ENCODE data around the gene CYP3A7. TPM values are rescaled to one million over a fixed set of nuclear protein-coding genes. Genes with fewer than 3 reads are reported as not detected.

The CYP3A7 gene
- total and polyA plus RNA-seq, 2 of the 4 experiments (the other 2 are of a cell fraction): not detected

- DNase-seq (no peak), ATAC-seq (ENCODE audit: low read depth) (no peak)
- H3K36me3 ChIP-seq (ENCODE audit: control insufficient read depth, insufficient read depth, low read length): no peaks in the 10 kb centered on the region
- in situ Hi-C loops (cut with MboI; ENCODE audit: low sequenced_read_pairs): no loop called here
- no peaks in the 10 kb centered on the region for H4K20me1 ChIP-seq (ENCODE audit: insufficient read depth, low read length)
- ChIA-PET POLR2A (ENCODE audit: unreplicated experiment) (no interaction called here), CTCF (interaction anchor here (0.7 kb wide), 1 partner anchor 13 kb away, joined by 3 read pairs; no protein-coding TSS in a partner anchor)
- no peak overlapping the region for H3K4me3 ChIP-seq (ENCODE audit: insufficient read depth, low read depth, low read length)
- WGBS, 2 experiments (ENCODE audit: extremely low coverage in 2 of 2, insufficient read length in 1 of 2): 50% methylated on average over 1 of the region's 3 CpGs; no CpG with 5 or more reads in 1 of the 2 experiments
- H3K4me1 ChIP-seq (ENCODE audit: control insufficient read depth, insufficient read depth, low read length): no peaks in the 10 kb centered on the region
- H2BK20ac ChIP-seq (ENCODE audit: low read depth, low read length): no peak overlapping the region
- H3K4ac ChIP-seq (ENCODE audit: low read depth, low read length): no peak overlapping the region
- no peaks in the 10 kb centered on the region for H3K9me3 ChIP-seq (ENCODE audit: control insufficient read depth, insufficient read depth, low read length)
- H4K8ac ChIP-seq (ENCODE audit: low read depth in 2 of 2, low read length in 2 of 2): no peak overlapping the region
- H3K23ac ChIP-seq (ENCODE audit: low read depth, low read length): no peak overlapping the region
- no peak overlapping the region for H4K91ac ChIP-seq (ENCODE audit: insufficient read depth, low read depth, low read length)
- no peak overlapping the region for H3K9ac ChIP-seq (ENCODE audit: low read depth, low read length)
- H2BK5ac ChIP-seq (ENCODE audit: low read depth, low read length, poor library complexity, severe bottlenecking): no peak overlapping the region
- H2BK15ac ChIP-seq (ENCODE audit: low read depth, low read length): no peak overlapping the region
- no peak overlapping the region for H2AK5ac ChIP-seq (ENCODE audit: low read depth, low read length)
- no peak overlapping the region for H3K27ac ChIP-seq (ENCODE audit: insufficient read depth, low read length)
- H3K18ac ChIP-seq (ENCODE audit: low read depth, low read length): no peak overlapping the region
- H3K79me1 ChIP-seq (ENCODE audit: low read depth in 1 of 2, low read length in 2 of 2): no peaks in the 10 kb centered on the region
- intact Hi-C loops (cut with micrococcal nuclease): no loop called here
- TF ChIP-seq RFX5 (IDR thresholded peaks at IDR 0.05; ENCODE audit: low read depth, low read length): no peak
- H3K27me3 ChIP-seq (ENCODE audit: control insufficient read depth, insufficient read depth, low read length): peaks cover 4% of the 10 kb centered on the region; the same call in 1 of the 2 replicates
- no peak overlapping the region for H2AK9ac ChIP-seq (replicated peaks; ENCODE audit: low read depth, low read length, poor library complexity)
- no peak overlapping the region for H3K14ac ChIP-seq (replicated peaks; ENCODE audit: low read depth, low read length)
- no peak overlapping the region for H2BK120ac ChIP-seq (ENCODE audit: low read depth, low read length)
- H2AFZ ChIP-seq (replicated peaks; ENCODE audit: low read length, poor library complexity): no peak overlapping the region
- H3K4me2 ChIP-seq (ENCODE audit: low read depth, low read length): no peak overlapping the region
- no peak overlapping the region for H4K5ac ChIP-seq (ENCODE audit: low read depth, low read length)
- dilution Hi-C loops (cut with HindIII; ENCODE audit: low sequenced_read_pairs, unreplicated experiment): no loop called here
- H3K9me1 ChIP-seq (ENCODE audit: insufficient read depth, low read length): no peaks in the 10 kb centered on the region
- BruUV-seq (replicated peaks): no TSS peak
- no peak overlapping the region for H3K56ac ChIP-seq (ENCODE audit: extremely low read depth, insufficient read depth, low read length)
Measured at GRCh38 chr7:99764478-99764877, 29.5 kb upstream of the CYP3A7 start.

Measured in IMR-90 (cell line).